Vagina (tissue), 2 donors: ENCODE results near the gene SZRD1. TPM values are rescaled to one million over a fixed set of nuclear protein-coding genes. Genes with fewer than 3 reads are reported as not detected.

Experiments used
- DNase-seq, 2 donors: peaks; one replicate each; pipeline ENCODE4 v3.0.0-alpha.2; 2017; ENCODE audit errors: extremely low spot score in 2 of 2
- H3K27ac ChIP-seq: fragments of 200-600 bp; sonication (generic); one replicate; pipeline ENCODE4 v1.5.1; 2019
- H3K27me3 ChIP-seq: fragments of 200-600 bp; sonication (generic); one replicate; pipeline ENCODE4 v1.5.1; 2019
- H3K36me3 ChIP-seq, 2 donors: fragments of 200-600 bp; sonication (generic); one replicate each; pipeline ENCODE4 v1.5.1; 2017 to 2019
- H3K4me1 ChIP-seq: fragments of 200-600 bp; sonication (generic); one replicate; pipeline ENCODE4 v1.5.1; 2019
- H3K4me3 ChIP-seq, 2 donors: fragments of 200-600 bp; sonication (generic); 1 replicate in 1 of 2; 2 replicates in 1 of 2; pipeline ENCODE4 v1.5.1; 2016 to 2019
- H3K9me3 ChIP-seq: fragments of 200-600 bp; sonication (generic); one replicate; pipeline ENCODE4 v1.5.1; 2019
- CTCF ChIP-seq, 3 experiments: fragments of 450-650 bp in 2 of 3; fragments of 200-600 bp in 1 of 3; sonication (generic) in 1 of 3; IDR thresholded peaks; one replicate each; pipeline ENCODE4 v1.5.1; 2017 to 2019; ENCODE audit warnings: antibody characterized with exemption in 3 of 3, mild to moderate bottlenecking in 2 of 3, moderate library complexity in 2 of 3
- POLR2A ChIP-seq, 2 donors: fragments of 450-650 bp; IDR thresholded peaks; one replicate each; pipeline ENCODE4 v1.6.1; 2017; ENCODE audit warnings: antibody characterized with exemption in 2 of 2, mild to moderate bottlenecking in 2 of 2, moderate library complexity in 2 of 2
- POLR2AphosphoS5 ChIP-seq, 2 donors: sonication (generic); formaldehyde crosslinking; IDR thresholded peaks; one replicate each; pipeline ENCODE4 v1.9.0; 2017; ENCODE audit warnings: antibody characterized with exemption in 2 of 2, mild to moderate bottlenecking in 2 of 2, low read depth in 1 of 2; ENCODE audit not compliant: insufficient read depth in 1 of 2
- intact Hi-C: fragments of 100-400 bp; cut with DNase I; formaldehyde crosslinking; loops from one replicate; pipeline ENCODE4 v1.15.1; 2023
- total RNA-seq: library from RNA; depleted of rRNA; stranded (reverse); fragments of >200 nt; gene quantifications from one replicate; pipeline ENCODE4 v1.2.3, GENCODE V29; 2016

Gene SZRD1
- total RNA-seq, 1 donor from 2014 or later, result 52.3 TPM

- peaks cover 0 to 29% of the 10 kb centered on the region in 2 donors for H3K36me3 ChIP-seq
- no peak overlapping the region for H3K4me3 ChIP-seq
- H3K27me3 ChIP-seq, result no peaks in the 10 kb centered on the region
- no peak for TF ChIP-seq POLR2AphosphoS5 (IDR thresholded peaks at IDR 0.05; ENCODE audit: insufficient read depth in 1 of 2, low read depth in 1 of 2)
- TF ChIP-seq CTCF (IDR thresholded peaks at IDR 0.05), result no peak
- DNase-seq, result no peak
- no peaks in the 10 kb centered on the region for H3K9me3 ChIP-seq
- intact Hi-C loops, result no loop called here
- peaks cover 65% of the 10 kb centered on the region for H3K4me1 ChIP-seq
- H3K27ac ChIP-seq, result no peak overlapping the region
These were observed 24.4 kb downstream of the SZRD1 start for GRCh38 chr1:16391411-16391810.

- Histone ChIP-seq H3K36me3 (peaks cover 0 to 37% of the 10 kb centered on the region in 2 donors), H3K27ac (no peak overlapping the region), H3K4me1 (peaks cover 61% of the 10 kb centered on the region), H3K9me3 (no peaks in the 10 kb centered on the region), H3K27me3 (no peaks in the 10 kb centered on the region), H3K4me3 (no peak overlapping the region)
- TF ChIP-seq POLR2A (IDR thresholded peaks at IDR 0.05) (no peak), POLR2AphosphoS5 (IDR thresholded peaks at IDR 0.05; ENCODE audit: insufficient read depth in 1 of 2, low read depth in 1 of 2) (no peak), CTCF (IDR thresholded peaks at IDR 0.05) (no peak)
- no peak for DNase-seq
- intact Hi-C loops, result no loop called here
These were observed 25.9 kb downstream of the SZRD1 start for GRCh38 chr1:16392740-16393569.

- DNase-seq, result no peak
- no peaks in the 10 kb centered on the region for H3K27me3 ChIP-seq
- no peaks in the 10 kb centered on the region for H3K9me3 ChIP-seq
- no peak overlapping the region for H3K4me3 ChIP-seq
- H3K27ac ChIP-seq, result no peak overlapping the region
- TF ChIP-seq POLR2A (IDR thresholded peaks at IDR 0.05) (no peak), POLR2AphosphoS5 (IDR thresholded peaks at IDR 0.05; ENCODE audit: insufficient read depth in 1 of 2, low read depth in 1 of 2) (no peak), CTCF (IDR thresholded peaks at IDR 0.05) (no peak)
- peaks cover 0 to 45% of the 10 kb centered on the region in 2 donors for H3K36me3 ChIP-seq
- intact Hi-C loops, result no loop called here
- H3K4me1 ChIP-seq, result peaks cover 58% of the 10 kb centered on the region
These were observed 26.8 kb downstream of the SZRD1 start for GRCh38 chr1:16393570-16394521.

- H3K36me3 ChIP-seq, result peaks cover 0 to 45% of the 10 kb centered on the region in 2 donors
- no peak for DNase-seq
These were observed 27.9 kb downstream of the SZRD1 start for GRCh38 chr1:16394977-16395376.

More at GRCh38 chr1:16394977-16395376, 27.9 kb downstream of the SZRD1 start:
- H3K9me3 ChIP-seq, result no peaks in the 10 kb centered on the region
- TF ChIP-seq CTCF (IDR thresholded peaks at IDR 0.05) (no peak), POLR2AphosphoS5 (IDR thresholded peaks at IDR 0.05; ENCODE audit: insufficient read depth in 1 of 2, low read depth in 1 of 2) (no peak), POLR2A (IDR thresholded peaks at IDR 0.05) (no peak)
- no peaks in the 10 kb centered on the region for H3K27me3 ChIP-seq
- no peak overlapping the region for H3K27ac ChIP-seq
- peaks cover 52% of the 10 kb centered on the region for H3K4me1 ChIP-seq
- no peak overlapping the region for H3K4me3 ChIP-seq
- intact Hi-C loops, result no loop called here
